ENCODE results near the gene ZNF396. TPM values are rescaled to one million over a fixed set of nuclear protein-coding genes. Genes with fewer than 3 reads are reported as not detected.

Gene ZNF396
- total and polyA plus RNA-seq, 9 of the 15 experiments (the other 6 are each of a cell fraction or from before 2014, with no cell fraction given), result 0.73 to 2.3 (median 1.9) TPM

DNA sequence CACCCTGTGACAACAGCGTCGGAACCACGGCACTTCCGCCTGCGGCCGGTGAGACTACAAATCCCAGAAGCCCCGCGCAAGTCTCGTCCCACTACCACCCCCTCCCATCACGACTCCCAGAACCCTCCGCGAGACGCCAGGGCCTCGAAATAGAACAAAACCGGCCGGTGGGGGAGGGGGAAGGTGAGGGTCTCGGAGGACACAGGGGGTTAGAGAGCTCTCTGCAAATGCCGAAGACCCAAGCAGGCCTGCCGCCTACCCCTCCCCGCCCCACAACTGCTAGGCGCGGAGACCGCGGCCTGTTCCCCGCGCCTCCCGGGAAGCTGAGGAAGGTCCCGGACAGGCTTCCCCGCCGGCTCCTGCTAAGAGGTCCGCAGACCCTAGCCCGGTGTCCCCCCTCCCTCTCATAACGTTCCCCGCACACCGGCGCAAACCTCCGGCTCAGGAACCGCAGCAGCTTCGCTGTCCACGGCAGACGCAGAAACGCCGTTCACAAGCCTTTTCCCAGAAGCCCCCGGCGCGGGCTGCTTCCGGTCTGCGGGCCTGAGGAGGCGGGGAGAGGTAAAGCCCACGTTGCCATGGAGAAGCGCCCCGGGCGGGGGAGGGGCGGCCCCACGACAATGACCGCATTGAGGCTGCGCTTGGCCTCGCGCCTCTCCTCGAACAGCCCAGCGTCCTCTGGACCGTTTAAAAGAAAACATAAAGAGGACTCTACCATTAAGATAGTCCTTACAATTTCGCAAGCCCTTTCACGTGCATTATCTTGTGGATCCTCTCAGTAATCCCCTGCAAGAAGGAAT lies 33.0 kb downstream of the ZNF396 start, which contains the start of gene ZNF24 (continued):
- TF ChIP-seq TAL1 (IDR thresholded peaks at IDR 0.05) (no peak), CHCHD3 (CRISPR knock-in tag; IDR thresholded peaks at IDR 0.05) (no peak; the same call in 1 of the 2 replicates), SMARCE1 (IDR thresholded peaks at IDR 0.05) (peak; percentile 23), KAT7 (CRISPR knock-in tag; IDR thresholded peaks at IDR 0.05; ENCODE audit: borderline replicate concordance) (peak; percentile 35; the same call in 1 of the 2 replicates), GTF2F1 (IDR thresholded peaks at IDR 0.05; ENCODE audit: low read depth, low read length) (0 out of 2 replicates have a peak, but pooled peaks have one; percentile 57), DIDO1 (tag; IDR thresholded peaks at IDR 0.05; ENCODE audit: low read depth) (peak; percentile 70), ZBTB5 (IDR thresholded peaks at IDR 0.05) (no peak), GABPA (tag; conservative IDR thresholded peaks at IDR 0.05; ENCODE audit: low read depth) (peak; percentile 92), NFATC3 (IDR thresholded peaks at IDR 0.05) (no peak), YBX1 (IDR thresholded peaks at IDR 0.05) (no peak), ZNF695 (CRISPR knock-in tag; IDR thresholded peaks at IDR 0.05) (no peak), MEIS2 (IDR thresholded peaks at IDR 0.05; ENCODE audit: partially characterized antibody) (peak; percentile 24), TSC22D4 (tag; IDR thresholded peaks at IDR 0.05) (no peak), ZNF263 (CRISPR knock-in tag; IDR thresholded peaks at IDR 0.05; ENCODE audit: borderline replicate concordance) (peak; percentile 41; the same call in 1 of the 2 replicates), STAG1 (CRISPR knock-in tag; IDR thresholded peaks at IDR 0.05; ENCODE audit: borderline replicate concordance) (no peak), CAMTA2 (CRISPR knock-in tag; conservative IDR thresholded peaks at IDR 0.05) (no peak), ZNF75A (CRISPR knock-in tag; IDR thresholded peaks at IDR 0.05) (no peak), CTCFL (IDR thresholded peaks at IDR 0.05; ENCODE audit: borderline replicate concordance, insufficient read depth, low read depth, low read length, poor library complexity, severe bottlenecking) (no peak), ELF4 (CRISPR knock-in tag; IDR thresholded peaks at IDR 0.05) (peak; percentile 27), COPS2 (conservative IDR thresholded peaks at IDR 0.05) (no peak)
- TF ChIP-seq, protein P1, sequence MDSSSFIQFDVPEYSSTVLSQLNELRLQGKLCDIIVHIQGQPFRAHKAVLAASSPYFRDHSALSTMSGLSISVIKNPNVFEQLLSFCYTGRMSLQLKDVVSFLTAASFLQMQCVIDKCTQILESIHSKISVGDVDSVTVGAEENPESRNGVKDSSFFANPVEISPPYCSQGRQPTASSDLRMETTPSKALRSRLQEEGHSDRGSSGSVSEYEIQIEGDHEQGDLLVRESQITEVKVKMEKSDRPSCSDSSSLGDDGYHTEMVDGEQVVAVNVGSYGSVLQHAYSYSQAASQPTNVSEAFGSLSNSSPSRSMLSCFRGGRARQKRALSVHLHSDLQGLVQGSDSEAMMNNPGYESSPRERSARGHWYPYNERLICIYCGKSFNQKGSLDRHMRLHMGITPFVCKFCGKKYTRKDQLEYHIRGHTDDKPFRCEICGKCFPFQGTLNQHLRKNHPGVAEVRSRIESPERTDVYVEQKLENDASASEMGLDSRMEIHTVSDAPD (CRISPR knock-in tag; IDR thresholded peaks at IDR 0.05), result no peak
- TF ChIP-seq, protein P2, sequence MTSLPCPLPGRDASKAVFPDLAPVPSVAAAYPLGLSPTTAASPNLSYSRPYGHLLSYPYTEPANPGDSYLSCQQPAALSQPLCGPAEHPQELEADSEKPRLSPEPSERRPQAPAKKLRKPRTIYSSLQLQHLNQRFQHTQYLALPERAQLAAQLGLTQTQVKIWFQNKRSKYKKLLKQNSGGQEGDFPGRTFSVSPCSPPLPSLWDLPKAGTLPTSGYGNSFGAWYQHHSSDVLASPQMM (CRISPR knock-in tag; IDR thresholded peaks at IDR 0.05), result no peak

Measured in K562 (cell line).